GM12891 (cell line): Measurements from ENCODE around the gene RBBP8NL.

ENCODE experiments used
- PAX5 ChIP-seq: IDR thresholded peaks from 2 replicates; pipeline ENCODE4 v1.6.1; 2011; ENCODE audit warnings: low read length, moderate library complexity, mild to moderate bottlenecking; ENCODE audit not compliant: insufficient read depth, severe bottlenecking
- POLR2A ChIP-seq: IDR thresholded peaks from 2 replicates; pipeline ENCODE4 v1.6.1; 2011; ENCODE audit warnings: low read depth, low read length, control low read depth
- POLR2AphosphoS5 ChIP-seq: IDR thresholded peaks from 2 replicates; pipeline ENCODE4 v1.6.1; 2011; ENCODE audit warnings: low read depth, low read length, control low read depth
- SPI1 ChIP-seq: IDR thresholded peaks from 2 replicates; pipeline ENCODE4 v1.6.1; 2011; ENCODE audit warnings: low read depth, low read length, control low read depth
- TAF1 ChIP-seq: IDR thresholded peaks from 2 replicates; pipeline ENCODE4 v1.6.1; 2011; ENCODE audit warnings: low read depth, low read length, control low read depth

DNA sequence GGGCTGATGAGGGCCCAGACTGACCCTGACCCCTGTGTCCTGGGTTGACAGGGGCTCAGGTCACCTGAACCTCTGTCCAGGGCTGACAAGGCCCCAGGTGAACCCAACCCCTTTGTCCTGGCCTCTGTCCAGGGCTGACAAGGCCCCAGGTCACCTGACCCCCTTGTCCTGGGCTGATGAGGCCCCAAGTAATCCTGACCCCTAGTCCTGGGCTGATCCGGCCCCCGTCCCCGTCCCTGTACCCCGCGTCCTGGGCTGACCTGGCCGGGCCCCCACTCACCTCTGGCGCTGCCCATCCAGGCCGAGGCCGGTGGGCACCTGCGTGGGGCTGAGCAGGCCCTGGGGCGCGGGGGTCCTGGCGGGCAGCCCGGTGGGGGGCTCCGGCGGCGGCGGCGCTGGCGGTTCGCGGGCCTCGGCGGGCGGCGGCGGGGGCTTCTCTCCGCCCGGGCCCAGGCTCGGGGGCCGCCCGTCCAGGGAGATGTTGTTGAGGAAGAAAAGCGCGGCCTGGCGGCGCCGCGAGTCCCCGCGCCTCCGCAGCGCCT is 20.6 kb downstream of the RBBP8NL start:
- TF ChIP-seq TAF1 (no peak), POLR2A (no peak), POLR2AphosphoS5 (no peak), SPI1 (no peak), PAX5 (no peak)
